HPDE6-E6E7 (cell line): ENCODE results near the gene HOXC12.

ENCODE experiments used
- DNase-seq: peaks from one replicate; pipeline ENCODE4 v3.0.0; 2011; ENCODE audit warnings: missing footprints; ENCODE audit errors: extremely low spot score

HOXC12 gene

GRCh38 chr12:54007538-54008259, 53.0 kb downstream of the HOXC12 start:
- no peak for DNase-seq

DNA sequence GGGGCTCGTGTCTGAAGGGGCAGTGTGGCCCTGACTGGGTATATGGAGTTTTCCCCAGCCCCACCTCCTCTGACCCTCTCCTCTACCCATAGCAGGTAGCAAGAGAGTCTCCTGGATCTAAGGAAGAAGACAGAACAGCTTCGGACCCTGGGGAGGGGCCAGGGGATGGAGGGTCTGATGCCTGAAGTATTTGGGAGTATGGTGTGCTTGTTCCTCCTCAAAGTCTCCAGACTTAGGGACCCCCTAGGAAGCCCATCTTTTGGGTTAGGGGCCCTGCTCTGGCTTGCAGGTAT, 53.5 kb downstream of the HOXC12 start:
- no peak for DNase-seq
